Keratinocyte (primary cell): ENCODE measurements around the gene OR2B3. TPM values are rescaled to one million over a fixed set of nuclear protein-coding genes. Genes with fewer than 3 reads are reported as not detected.

Experiments
- DNase-seq: peaks from one replicate; pipeline ENCODE4 v3.0.0-alpha.2; 2011; ENCODE audit warnings: low read depth, missing footprints, low spot score
- FAIRE-seq: peaks from 2 replicates; lab custom pipeline; 2011; peaks lifted over from hg19 to GRCh38; lab: Jason Lieb, UNC
- H2AFZ ChIP-seq: 2 replicates; pipeline ENCODE4 v1.6.0; 2012; ENCODE audit warnings: low read length, control low read depth, inconsistent platforms; ENCODE audit not compliant: control insufficient read depth
- H3K27ac ChIP-seq: 2 replicates; pipeline ENCODE4 v1.5.1; 2011; ENCODE audit warnings: low read length; ENCODE audit not compliant: control insufficient read depth, insufficient read depth
- H3K27me3 ChIP-seq: 3 replicates; pipeline ENCODE4 v1.6.0; 2011; ENCODE audit warnings: low read length; ENCODE audit not compliant: control insufficient read depth, insufficient read depth; ENCODE audit errors: extremely low read depth
- H3K36me3 ChIP-seq, 2 experiments: 2 replicates in 1 of 2; 3 replicates in 1 of 2; pipeline ENCODE4 v1.5.1; 2011; ENCODE audit warnings: low read length in 2 of 2, mild to moderate bottlenecking in 1 of 2; ENCODE audit not compliant: control insufficient read depth in 2 of 2, insufficient read depth in 2 of 2; ENCODE audit errors: extremely low read depth in 1 of 2
- H3K4me1 ChIP-seq: 3 replicates; pipeline ENCODE4 v1.5.1; 2011; ENCODE audit warnings: low read length; ENCODE audit not compliant: control insufficient read depth, insufficient read depth; ENCODE audit errors: extremely low read depth
- H3K4me2 ChIP-seq: 3 replicates; pipeline ENCODE4 v1.6.0; 2011; ENCODE audit warnings: low read depth, low read length; ENCODE audit not compliant: control insufficient read depth, insufficient read depth; ENCODE audit errors: extremely low read depth
- H3K4me3 ChIP-seq, 3 experiments: fragments of 200-600 bp in 1 of 3; sonication (generic) in 1 of 3; 2 replicates in 2 of 3; 3 replicates in 1 of 3; pipeline ENCODE4 v1.5.1; 2011 to 2016; ENCODE audit warnings: low read length in 3 of 3, mild to moderate bottlenecking in 3 of 3, control low read depth in 2 of 3, inconsistent platforms in 1 of 3, low read depth in 1 of 3, mixed read lengths in 1 of 3, mixed run types in 1 of 3, moderate library complexity in 1 of 3; ENCODE audit not compliant: control insufficient read depth in 2 of 3, insufficient read depth in 2 of 3; ENCODE audit errors: extremely low read depth in 1 of 3
- H3K79me2 ChIP-seq: 2 replicates; pipeline ENCODE4 v1.6.0; 2012; ENCODE audit warnings: low read length; ENCODE audit not compliant: control insufficient read depth, insufficient read depth
- H3K9ac ChIP-seq: 3 replicates; pipeline ENCODE4 v1.6.0; 2011; ENCODE audit warnings: low read length; ENCODE audit not compliant: control insufficient read depth, insufficient read depth; ENCODE audit errors: extremely low read depth
- H3K9me1 ChIP-seq: 3 replicates; pipeline ENCODE4 v1.6.0; 2011; ENCODE audit warnings: low read length; ENCODE audit not compliant: control insufficient read depth, insufficient read depth; ENCODE audit errors: extremely low read depth
- H3K9me3 ChIP-seq: 2 replicates; pipeline ENCODE4 v1.5.1; 2012; ENCODE audit warnings: low read depth, low read length; ENCODE audit not compliant: control insufficient read depth
- H4K20me1 ChIP-seq: 3 replicates; pipeline ENCODE4 v1.6.0; 2011; ENCODE audit warnings: low read length; ENCODE audit not compliant: control insufficient read depth, insufficient read depth; ENCODE audit errors: extremely low read depth
- CTCF ChIP-seq, 3 experiments: IDR thresholded peaks in 1 of 3; conservative IDR thresholded peaks in 1 of 3; optimal IDR thresholded peaks in 1 of 3; 2 replicates in 2 of 3; 3 replicates in 1 of 3; pipeline versions ENCODE3 to v1.5.1; 2011; ENCODE audit warnings: low read length in 3 of 3, mild to moderate bottlenecking in 3 of 3, moderate library complexity in 2 of 3, control low read depth in 1 of 3, inconsistent platforms in 1 of 3; ENCODE audit not compliant: insufficient read depth in 2 of 3; ENCODE audit errors: extremely low read depth in 1 of 3
- EZH2 ChIP-seq: IDR thresholded peaks from one replicate; pipeline ENCODE4 v1.6.1; 2012; ENCODE audit warnings: inconsistent platforms, mild to moderate bottlenecking, low read length, moderate library complexity
- dilution Hi-C: fragments of 300-500 bp; cut with MboI; formaldehyde crosslinking; loops from one replicate; pipeline ENCODE4 v1.7.0; 2020; ENCODE audit warnings: low sequenced_read_pairs; ENCODE audit not compliant: extremely low pct_ligation_motif_present
- polyA plus RNA-seq, 5 experiments: library from polyadenylated mRNA; depleted of rRNA in 3 of 5; stranded (reverse) in 3 of 5; stranded (forward) in 1 of 5; unstranded in 1 of 5; fragments of >200 nt; gene quantifications; 1 replicate in 1 of 5; 2 replicates in 3 of 5; 3 replicates in 1 of 5; pipeline versions ENCODE4 v1.2.1 to v1.2.3, GENCODE V29; 2011 to 2012; ENCODE audit warnings: missing spikeins in 2 of 5, low read depth in 1 of 5, low replicate concordance in 1 of 5

The OR2B3 gene
- polyA plus RNA-seq, 1 donor (not counting 4 experiments of a cell fraction or from before 2014, with no cell fraction given) = not detected

GRCh38 chr6:29081312-29081711, 5.8 kb downstream of the OR2B3 start:
- Histone ChIP-seq H3K27ac (no peak overlapping the region), H3K9me3 (no peaks in the 10 kb centered on the region), H3K27me3 (no peaks in the 10 kb centered on the region), H3K9me1 (no peaks in the 10 kb centered on the region), H3K9ac (no peak overlapping the region), H2AFZ (no peak overlapping the region), H4K20me1 (no peaks in the 10 kb centered on the region), H3K4me2 (no peak overlapping the region), H3K79me2 (no peaks in the 10 kb centered on the region), H3K36me3 (no peaks in the 10 kb centered on the region), H3K4me3 (no peak overlapping the region), H3K4me1 (no peaks in the 10 kb centered on the region)
- TF ChIP-seq EZH2 (no peak), CTCF (optimal IDR thresholded peaks at IDR 0.05 in 1 of 3, IDR thresholded peaks at IDR 0.05 in 1 of 3, conservative IDR thresholded peaks at IDR 0.05 in 1 of 3; ENCODE audit: extremely low read depth in 1 of 3, insufficient read depth in 2 of 3, low read length in 3 of 3) (no peak)
- FAIRE-seq (no peak), DNase-seq (no peak)
- dilution Hi-C loops = no loop called here

GRCh38 chr6:29079203-29079602, 7.9 kb downstream of the OR2B3 start:
- no peak overlapping the region for H3K9ac ChIP-seq
- no peak for DNase-seq
- no peaks in the 10 kb centered on the region for H3K79me2 ChIP-seq
- no peak overlapping the region for H3K4me3 ChIP-seq
- no peaks in the 10 kb centered on the region for H3K9me1 ChIP-seq
- no peaks in the 10 kb centered on the region for H3K9me3 ChIP-seq
- H4K20me1 ChIP-seq = no peaks in the 10 kb centered on the region
- H3K4me1 ChIP-seq = no peaks in the 10 kb centered on the region
- TF ChIP-seq CTCF (optimal IDR thresholded peaks at IDR 0.05 in 1 of 3, IDR thresholded peaks at IDR 0.05 in 1 of 3, conservative IDR thresholded peaks at IDR 0.05 in 1 of 3; ENCODE audit: extremely low read depth in 1 of 3, insufficient read depth in 2 of 3, low read length in 3 of 3) (no peak), EZH2 (no peak)
- no peaks in the 10 kb centered on the region for H3K27me3 ChIP-seq
- no peak overlapping the region for H3K4me2 ChIP-seq
- dilution Hi-C loops = no loop called here
- no peaks in the 10 kb centered on the region for H3K36me3 ChIP-seq
- H3K27ac ChIP-seq = no peak overlapping the region
- FAIRE-seq = no peak
- H2AFZ ChIP-seq = no peak overlapping the region
